HG02870 (cell line): Measurements from ENCODE around the gene LDLRAP1.
"Not testable (repeated sequence)": the region's sequence is repeated elsewhere in the genome, so short reads cannot be mapped to it uniquely, and the experiment has no call there.

Source experiments
- ATAC-seq: cut with Tn5 transposase; IDR thresholded peaks from one replicate; pipeline ENCODE4 v1.9.1; 2021; ENCODE audit warnings: mild to moderate bottlenecking, moderate library complexity; ENCODE audit not compliant: unreplicated experiment

LDLRAP1 gene

GRCh38 chr1:25573591-25573930, 30.2 kb downstream of the LDLRAP1 start:
- ATAC-seq, result no peak

GRCh38 chr1:25573961-25574360, 30.6 kb downstream of the LDLRAP1 start:
- ATAC-seq, result no peak

GRCh38 chr1:25575191-25575590, 31.8 kb downstream of the LDLRAP1 start:
- ATAC-seq, result no peak

GRCh38 chr1:25576459-25577133, 33.2 kb downstream of the LDLRAP1 start:
- ATAC-seq, result no peak

GRCh38 chr1:25577134-25577920, 33.9 kb downstream of the LDLRAP1 start:
- ATAC-seq, result no peak

- ATAC-seq, result no peak
Observed at GRCh38 chr1:25579292-25580252, 36.2 kb downstream of the LDLRAP1 start.

- ATAC-seq, result no peak
Observed at GRCh38 chr1:25580927-25581326, 37.5 kb downstream of the LDLRAP1 start.

GRCh38 chr1:25581764-25582163, 38.4 kb downstream of the LDLRAP1 start:
- no peak for ATAC-seq

GRCh38 chr1:25583519-25584370, 40.3 kb downstream of the LDLRAP1 start:
- ATAC-seq, result no peak

GRCh38 chr1:25586181-25586588, 42.8 kb downstream of the LDLRAP1 start:
- no peak for ATAC-seq

GRCh38 chr1:25587290-25587689, 43.9 kb downstream of the LDLRAP1 start:
- no peak for ATAC-seq

GRCh38 chr1:25588224-25588623, 44.8 kb downstream of the LDLRAP1 start:
- ATAC-seq, result not testable (repeated sequence)

- not testable (repeated sequence) for ATAC-seq
Observed at GRCh38 chr1:25588786-25589185, 45.4 kb downstream of the LDLRAP1 start.

GRCh38 chr1:25590096-25590824, 46.9 kb downstream of the LDLRAP1 start:
- no peak for ATAC-seq

- ATAC-seq, result no peak
Observed at GRCh38 chr1:25593861-25594260, 50.5 kb downstream of the LDLRAP1 start.

- ATAC-seq, result no peak
Observed at GRCh38 chr1:25594971-25595370, 51.6 kb downstream of the LDLRAP1 start.

GRCh38 chr1:25596641-25597040, 53.2 kb downstream of the LDLRAP1 start:
- not testable (repeated sequence) for ATAC-seq

GRCh38 chr1:25598879-25599278, 55.5 kb downstream of the LDLRAP1 start:
- ATAC-seq, result no peak

- no peak for ATAC-seq
Observed at GRCh38 chr1:25599969-25600610, 56.7 kb downstream of the LDLRAP1 start.
